HepG2 (cell line): Measurements from ENCODE around the gene UST. TPM values are rescaled to one million over a fixed set of nuclear protein-coding genes. Genes with fewer than 3 reads are reported as not detected.

Experiments
- ATAC-seq: fragments of 200-7000 bp; cut with Tn5 transposase; 3 replicates; pipeline ENCODE4 v1.9.1; 2020; ENCODE audit warnings: mild to moderate bottlenecking, moderate library complexity
- BruUV-seq: library from RNA; stranded (reverse); fragments of 400-500 nt; replicated peaks from 2 replicates; lab custom pipeline; 2021; lab: Mats Ljungman, UMichigan
- CTCF ChIA-PET: fragments of 300-600 bp; formaldehyde crosslinking; extraction: SDS; loops from one replicate; lab custom pipeline; 2021; ENCODE audit warnings: low total read pairs, inconsistent platforms, low intra/inter-chr PET ratio; lab: Yijun Ruan, JAX
- POLR2A ChIA-PET: fragments of 350-600 bp; sonication (Branson Sonifier 250); formaldehyde crosslinking; loops from one replicate; lab custom pipeline; 2020; ENCODE audit warnings: antibody characterized with exemption, inconsistent platforms; lab: Yijun Ruan, JAX
- DNase-seq: peaks from one replicate; pipeline ENCODE4 v3.0.0-alpha.2; 2015; ENCODE audit warnings: low spot score
- FAIRE-seq: peaks from 3 replicates; lab custom pipeline; 2011; peaks lifted over from hg19 to GRCh38; lab: Jason Lieb, UNC
- H2AFZ ChIP-seq: one replicate; pipeline ENCODE4 v1.6.1; 2011; ENCODE audit warnings: low read length, inconsistent platforms
- H3K27ac ChIP-seq: fragments of 300-600 bp; 3 replicates; pipeline ENCODE4 v1.8.0; 2011; ENCODE audit warnings: mixed run types, mild to moderate bottlenecking, mixed read lengths, low read length, inconsistent platforms; ENCODE audit not compliant: insufficient read depth; ENCODE audit errors: extremely low read length
- H3K27me3 ChIP-seq, 2 experiments: fragments of 200-600 bp in 1 of 2; 2 replicates in 1 of 2; 3 replicates in 1 of 2; pipeline versions ENCODE4 v1.6.0 to v1.8.0; 2011; ENCODE audit warnings: low read length in 2 of 2, mild to moderate bottlenecking in 2 of 2, moderate library complexity in 2 of 2, inconsistent platforms in 1 of 2; ENCODE audit not compliant: insufficient read depth in 2 of 2, control insufficient read depth in 1 of 2
- H3K36me3 ChIP-seq, 2 experiments: fragments of 200-600 bp in 1 of 2; replicated peaks in 1 of 2; 2 replicates in 1 of 2; 3 replicates in 1 of 2; pipeline versions ENCODE4 v1.5.1 to v1.8.0; 2011; ENCODE audit warnings: low read length in 2 of 2, inconsistent platforms in 1 of 2; ENCODE audit not compliant: insufficient read depth in 2 of 2, control insufficient read depth in 1 of 2
- H3K4me1 ChIP-seq: 2 replicates; pipeline ENCODE4 v1.5.1; 2012; ENCODE audit warnings: low read length, inconsistent platforms; ENCODE audit not compliant: insufficient read depth
- H3K4me2 ChIP-seq: 2 replicates; pipeline ENCODE4 v1.6.0; 2011; ENCODE audit warnings: low read depth, low read length, inconsistent platforms
- H3K4me3 ChIP-seq, 3 experiments: fragments of 200-600 bp in 1 of 3; sonication (generic), shearing (Covaris generic) in 1 of 3; replicated peaks in 1 of 3; 2 replicates each; pipeline ENCODE4 v1.5.1; 2011 to 2016; ENCODE audit warnings: low read length in 3 of 3, inconsistent platforms in 2 of 3, low read depth in 2 of 3, mild to moderate bottlenecking in 2 of 3, control low read depth in 1 of 3, mixed read lengths in 1 of 3; ENCODE audit not compliant: insufficient read depth in 1 of 3
- H3K79me2 ChIP-seq: one replicate; pipeline ENCODE4 v1.6.1; 2011; ENCODE audit warnings: low read length, inconsistent platforms; ENCODE audit not compliant: insufficient read depth
- H3K9ac ChIP-seq: 2 replicates; pipeline ENCODE4 v1.6.0; 2011; ENCODE audit warnings: mild to moderate bottlenecking, low read depth, low read length, inconsistent platforms; ENCODE audit not compliant: insufficient read depth
- H3K9me3 ChIP-seq: 2 replicates; pipeline ENCODE4 v1.5.1; 2012; ENCODE audit warnings: mild to moderate bottlenecking, low read length
- H4K20me1 ChIP-seq: 2 replicates; pipeline ENCODE4 v1.6.0; 2011; ENCODE audit warnings: inconsistent platforms, mild to moderate bottlenecking, low read length, moderate library complexity; ENCODE audit not compliant: insufficient read depth
- FOXO1 ChIP-seq: sonication (generic); formaldehyde crosslinking; IDR thresholded peaks from 2 replicates; pipeline ENCODE4 v1.4.0; 2020; ENCODE audit warnings: missing genetic modification reagents
- HMGXB3 ChIP-seq: sonication (generic); formaldehyde crosslinking; IDR thresholded peaks from 2 replicates; pipeline ENCODE4 v1.4.0; 2020; ENCODE audit warnings: missing genetic modification reagents, borderline replicate concordance
- HNF1A ChIP-seq, 2 experiments: sonication (generic) in 1 of 2; formaldehyde crosslinking in 1 of 2; IDR thresholded peaks; 2 replicates each; pipeline versions ENCODE4 v1.4.0 to v1.6.1; 2016 to 2020; ENCODE audit warnings: borderline replicate concordance in 1 of 2, low read depth in 1 of 2, mild to moderate bottlenecking in 1 of 2, missing genetic modification reagents in 1 of 2
- KDM1A ChIP-seq: IDR thresholded peaks from 2 replicates; pipeline ENCODE4 v1.6.1; 2016; ENCODE audit warnings: missing compliant biosample characterization
- LCORL ChIP-seq, 2 experiments: fragments of 450-650 bp in 1 of 2; sonication (generic) in 1 of 2; formaldehyde crosslinking in 1 of 2; IDR thresholded peaks; 2 replicates each; pipeline versions ENCODE4 v1.5.0 to v1.6.1; 2017 to 2020; ENCODE audit warnings: antibody characterized with exemption in 1 of 2, missing genetic modification reagents in 1 of 2
- MIER2 ChIP-seq: IDR thresholded peaks from 2 replicates; pipeline ENCODE4 v1.6.1; 2016; ENCODE audit warnings: missing biosample characterization, missing genetic modification reagents
- MXD3 ChIP-seq: IDR thresholded peaks from 2 replicates; pipeline ENCODE4 v1.6.1; 2016; ENCODE audit warnings: mild to moderate bottlenecking, missing biosample characterization, missing genetic modification reagents
- PITX1 ChIP-seq: sonication (generic); formaldehyde crosslinking; IDR thresholded peaks from 2 replicates; pipeline ENCODE4 v1.5.1; 2020; ENCODE audit warnings: mild to moderate bottlenecking, missing genetic modification reagents
- SRSF4 ChIP-seq: fragments of 200-400 bp; formaldehyde crosslinking; IDR thresholded peaks from one replicate; pipeline ENCODE4 v1.6.1; 2018; ENCODE audit warnings: mild to moderate bottlenecking, low read depth, low read length, moderate library complexity; ENCODE audit not compliant: poor library complexity, severe bottlenecking
- ZKSCAN8 ChIP-seq: IDR thresholded peaks from 2 replicates; pipeline ENCODE4 v1.6.1; 2016; ENCODE audit warnings: borderline replicate concordance, missing genetic modification reagents, missing compliant biosample characterization
- ZNF296 ChIP-seq: sonication (generic); formaldehyde crosslinking; conservative IDR thresholded peaks from 2 replicates; pipeline ENCODE4 v1.5.0; 2020; ENCODE audit warnings: mild to moderate bottlenecking, missing genetic modification reagents
- ZNF510 ChIP-seq: sonication (generic); formaldehyde crosslinking; IDR thresholded peaks from 2 replicates; pipeline ENCODE4 v1.4.0; 2020; ENCODE audit warnings: low read depth, mild to moderate bottlenecking, missing genetic modification reagents
- ZSCAN25 ChIP-seq: sonication (generic); formaldehyde crosslinking; IDR thresholded peaks from 2 replicates; pipeline ENCODE4 v1.8.0; 2022; ENCODE audit warnings: mild to moderate bottlenecking, missing genetic modification reagents
- ZSCAN29 ChIP-seq: sonication (generic); formaldehyde crosslinking; conservative IDR thresholded peaks from 2 replicates; pipeline ENCODE4 v1.4.0; 2020; ENCODE audit warnings: mild to moderate bottlenecking, missing genetic modification reagents
- WGBS: methylation state at CpG from one replicate; pipeline ENCODE4 v1.1.6; 2017; ENCODE audit warnings: low lambda C conversion rate; 5-methylcytosine and 5-hydroxymethylcytosine counted together
- in situ Hi-C: cut with HindIII; loops from 2 replicates; pipeline ENCODE4 v1.10.0; 2017; ENCODE audit warnings: low pct_unique_long_range_greater_than_20kb; ENCODE audit not compliant: extremely low pct_ligation_motif_present
- intact Hi-C: fragments of 100-400 bp; cut with micrococcal nuclease; formaldehyde crosslinking; loops from one replicate; pipeline ENCODE4 v1.10.0; 2022; ENCODE audit not compliant: unreplicated experiment
- polyA plus RNA-seq, 8 experiments: library from polyadenylated mRNA; depleted of rRNA in 3 of 8; stranded (reverse) in 7 of 8; unstranded in 1 of 8; fragments of >200 nt; fragmentation: Illumina TruSeq in 4 of 8; extraction: Trizol in 4 of 8; gene quantifications; 2 replicates each; pipeline versions ENCODE4 v1.2.1 to v1.2.3, GENCODE V29; 2011 to 2016; ENCODE audit warnings: low read depth in 4 of 8, missing spikeins in 1 of 8, mixed read lengths in 1 of 8; ENCODE audit not compliant: insufficient read depth in 1 of 8
- total RNA-seq, 5 experiments: library from RNA; depleted of rRNA; stranded (reverse); fragments of >200 nt; fragmentation: Illumina TruSeq; extraction: Trizol; gene quantifications; 2 replicates each; pipeline ENCODE4 v1.2.3, GENCODE V29; 2016; ENCODE audit warnings: low read depth in 1 of 5

Gene UST
- total and polyA plus RNA-seq, 2 of the 13 experiments (the other 11 are each of a cell fraction or from before 2014, with no cell fraction given) = 0.27 TPM; not detected in 1

GRCh38 chr6:149020319-149020718, 273.5 kb downstream of the UST start:
- TF ChIP-seq KDM1A (CRISPR knock-in tag) (no peak), ZNF296 (CRISPR knock-in tag) (no peak), LCORL (IDR thresholded peaks at IDR 0.05) (no peak), LCORL (CRISPR knock-in tag; IDR thresholded peaks at IDR 0.05) (no peak), HNF1A (IDR thresholded peaks at IDR 0.05; ENCODE audit: low read depth) (no peak), HNF1A (CRISPR knock-in tag; IDR thresholded peaks at IDR 0.05; ENCODE audit: borderline replicate concordance) (no peak), FOXO1 (CRISPR knock-in tag) (no peak), ZKSCAN8 (CRISPR knock-in tag) (no peak), MXD3 (CRISPR knock-in tag) (no peak), SRSF4 (no peak), ZNF510 (CRISPR knock-in tag) (no peak), ZSCAN29 (CRISPR knock-in tag) (no peak), MIER2 (no peak), HMGXB3 (CRISPR knock-in tag) (no peak), ZSCAN25 (CRISPR knock-in tag) (no peak), PITX1 (CRISPR knock-in tag) (no peak)
- TF ChIP-seq, all 625 proteins: peak for 0
- Histone ChIP-seq H3K4me1 (no peaks in the 10 kb centered on the region), H3K27ac (no peak overlapping the region), H3K36me3 (no peaks in the 10 kb centered on the region), H4K20me1 (no peaks in the 10 kb centered on the region), H3K9me3 (no peaks in the 10 kb centered on the region), H3K79me2 (no peaks in the 10 kb centered on the region), H3K27me3 (peaks cover 0 to 33% of the 10 kb centered on the region in 2 experiments; a peak in 2 of 5 replicates), H3K4me3 (no peak overlapping the region), H3K9ac (no peak overlapping the region), H3K4me2 (no peak overlapping the region), H2AFZ (no peak overlapping the region)
- no TSS peak for BruUV-seq
- intact Hi-C loops = no loop called here
- WGBS = 55% methylated on average over 3 of the region's 3 CpGs
- FAIRE-seq (no peak), DNase-seq (no peak), ATAC-seq (no peak)
- CTCF ChIA-PET = no interaction called here
- POLR2A ChIA-PET = no interaction called here
- in situ Hi-C loops = no loop called here
